ENCODE measurements around the gene ATP2C1. TPM values are rescaled to one million over a fixed set of nuclear protein-coding genes. Genes with fewer than 3 reads are reported as not detected.

The ATP2C1 gene
- total RNA-seq, 6 experiments from 2014 or later = 101 to 124 (median 112) TPM

- DNase-seq = no peak
- TF ChIP-seq CTCF (IDR thresholded peaks at IDR 0.05) = no peak
- H3K27me3 Mint-ChIP-seq (ENCODE audit: insufficient read depth) = peaks cover 2% of the 10 kb centered on the region; the same call in 1 of the 2 replicates
Measured at GRCh38 chr3:130865489-130865888, 28.4 kb upstream of the ATP2C1 start.

GRCh38 chr3:130866327-130866726 is 27.6 kb upstream of the ATP2C1 start:
- no peak for TF ChIP-seq CTCF (IDR thresholded peaks at IDR 0.05)
- DNase-seq = no peak
- Mint-ChIP-seq H3K4me3 (no peak overlapping the region), H3K27ac (no peak overlapping the region), H3K4me1 (ENCODE audit: low read depth) (no peaks in the 10 kb centered on the region), H3K27me3 (ENCODE audit: insufficient read depth) (peaks cover 2% of the 10 kb centered on the region; the same call in 1 of the 2 replicates), H3K9me3 (no peaks in the 10 kb centered on the region), H3K36me3 (ENCODE audit: low read depth) (no peaks in the 10 kb centered on the region)

More at GRCh38 chr3:130865489-130865888, 28.4 kb upstream of the ATP2C1 start:
- no peaks in the 10 kb centered on the region for H3K36me3 Mint-ChIP-seq (ENCODE audit: low read depth)
- H3K9me3 Mint-ChIP-seq = no peaks in the 10 kb centered on the region
- H3K27ac Mint-ChIP-seq = no peak overlapping the region
- H3K4me1 Mint-ChIP-seq (ENCODE audit: low read depth) = no peaks in the 10 kb centered on the region
- no peak overlapping the region for H3K4me3 Mint-ChIP-seq

- no peaks in the 10 kb centered on the region for H3K27me3 Mint-ChIP-seq (ENCODE audit: insufficient read depth)
- no peak for TF ChIP-seq CTCF (IDR thresholded peaks at IDR 0.05)
- H3K4me3 Mint-ChIP-seq = no peak overlapping the region
- H3K27ac Mint-ChIP-seq = no peak overlapping the region
- no peaks in the 10 kb centered on the region for H3K36me3 Mint-ChIP-seq (ENCODE audit: low read depth)
- no peaks in the 10 kb centered on the region for H3K9me3 Mint-ChIP-seq
- no peak for DNase-seq
- no peaks in the 10 kb centered on the region for H3K4me1 Mint-ChIP-seq (ENCODE audit: low read depth)
Measured at GRCh38 chr3:130870423-130870822, 23.5 kb upstream of the ATP2C1 start.

GRCh38 chr3:130876594-130876993 is 17.3 kb upstream of the ATP2C1 start:
- peaks cover 13% of the 10 kb centered on the region; the same call in 1 of the 2 replicates for H3K9me3 Mint-ChIP-seq
- H3K4me1 Mint-ChIP-seq (ENCODE audit: low read depth) = no peaks in the 10 kb centered on the region
- DNase-seq = no peak
- no peaks in the 10 kb centered on the region; the same call in none of the 2 replicates for H3K27me3 Mint-ChIP-seq (ENCODE audit: insufficient read depth)
- H3K4me3 Mint-ChIP-seq = no peak overlapping the region
- no peaks in the 10 kb centered on the region; the same call in 1 of the 2 replicates for H3K36me3 Mint-ChIP-seq (ENCODE audit: low read depth)
- TF ChIP-seq CTCF (IDR thresholded peaks at IDR 0.05) = no peak
- H3K27ac Mint-ChIP-seq = no peak overlapping the region

GRCh38 chr3:130878464-130878863 is 15.4 kb upstream of the ATP2C1 start:
- Mint-ChIP-seq H3K4me1 (ENCODE audit: low read depth) (no peaks in the 10 kb centered on the region), H3K4me3 (no peak overlapping the region), H3K27ac (no peak overlapping the region), H3K9me3 (peaks cover 13% of the 10 kb centered on the region; the same call in 1 of the 2 replicates), H3K27me3 (ENCODE audit: insufficient read depth) (no peaks in the 10 kb centered on the region; the same call in none of the 2 replicates), H3K36me3 (ENCODE audit: low read depth) (no peaks in the 10 kb centered on the region; the same call in 1 of the 2 replicates)
- no peak for DNase-seq
- no peak for TF ChIP-seq CTCF (IDR thresholded peaks at IDR 0.05)
